ENCODE results near the gene JAM3.

Gene JAM3

GRCh38 chr11:134027671-134028070, 41.2 kb upstream of the JAM3 start:
- no peak for ATAC-seq
- no peak for TF ChIP-seq POU6F1 (CRISPR knock-in tag; IDR thresholded peaks at IDR 0.05; ENCODE audit: borderline replicate concordance, low read depth)
- no peak for TF ChIP-seq CSDC2 (CRISPR knock-in tag; IDR thresholded peaks at IDR 0.05)
- no peak for TF ChIP-seq ISL1 (CRISPR knock-in tag; IDR thresholded peaks at IDR 0.05)
- no peak for TF ChIP-seq OSR1 (CRISPR knock-in tag; IDR thresholded peaks at IDR 0.05)
- no peak for TF ChIP-seq RARB (CRISPR knock-in tag; IDR thresholded peaks at IDR 0.05)
- TF ChIP-seq ZFP30 (CRISPR knock-in tag; IDR thresholded peaks at IDR 0.05): no peak
- TF ChIP-seq PPARA (CRISPR knock-in tag; IDR thresholded peaks at IDR 0.05; ENCODE audit: borderline replicate concordance): no peak
- TF ChIP-seq ZC3H10 (CRISPR knock-in tag; IDR thresholded peaks at IDR 0.05): no peak
- TF ChIP-seq ZNF565 (CRISPR knock-in tag; conservative IDR thresholded peaks at IDR 0.05; ENCODE audit: low read depth): no peak
- no peak for TF ChIP-seq TCF4 (CRISPR knock-in tag; IDR thresholded peaks at IDR 0.05; ENCODE audit: borderline replicate concordance)
- no peak for TF ChIP-seq TOX (CRISPR knock-in tag; IDR thresholded peaks at IDR 0.05; ENCODE audit: borderline replicate concordance)
- TF ChIP-seq SNAI2 (CRISPR knock-in tag; IDR thresholded peaks at IDR 0.05): no peak
- no peak for TF ChIP-seq ESRRG (CRISPR knock-in tag; IDR thresholded peaks at IDR 0.05)
- TF ChIP-seq ZNF70 (CRISPR knock-in tag; IDR thresholded peaks at IDR 0.05): no peak

- TF ChIP-seq ARNTL (CRISPR knock-in tag; IDR thresholded peaks at IDR 0.05; ENCODE audit: borderline replicate concordance, low read depth): no peak
- no peak for TF ChIP-seq CSDC2 (CRISPR knock-in tag; IDR thresholded peaks at IDR 0.05)
- no peak for TF ChIP-seq SNAI2 (CRISPR knock-in tag; IDR thresholded peaks at IDR 0.05)
- no peak for TF ChIP-seq POU6F1 (CRISPR knock-in tag; IDR thresholded peaks at IDR 0.05; ENCODE audit: borderline replicate concordance, low read depth)
- TF ChIP-seq, protein P1, sequence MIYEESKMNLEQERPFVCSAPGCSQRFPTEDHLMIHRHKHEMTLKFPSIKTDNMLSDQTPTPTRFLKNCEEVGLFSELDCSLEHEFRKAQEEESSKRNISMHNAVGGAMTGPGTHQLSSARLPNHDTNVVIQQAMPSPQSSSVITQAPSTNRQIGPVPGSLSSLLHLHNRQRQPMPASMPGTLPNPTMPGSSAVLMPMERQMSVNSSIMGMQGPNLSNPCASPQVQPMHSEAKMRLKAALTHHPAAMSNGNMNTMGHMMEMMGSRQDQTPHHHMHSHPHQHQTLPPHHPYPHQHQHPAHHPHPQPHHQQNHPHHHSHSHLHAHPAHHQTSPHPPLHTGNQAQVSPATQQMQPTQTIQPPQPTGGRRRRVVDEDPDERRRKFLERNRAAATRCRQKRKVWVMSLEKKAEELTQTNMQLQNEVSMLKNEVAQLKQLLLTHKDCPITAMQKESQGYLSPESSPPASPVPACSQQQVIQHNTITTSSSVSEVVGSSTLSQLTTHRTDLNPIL (CRISPR knock-in tag; IDR thresholded peaks at IDR 0.05; ENCODE audit: low read depth): no peak
- TF ChIP-seq, protein P2, sequence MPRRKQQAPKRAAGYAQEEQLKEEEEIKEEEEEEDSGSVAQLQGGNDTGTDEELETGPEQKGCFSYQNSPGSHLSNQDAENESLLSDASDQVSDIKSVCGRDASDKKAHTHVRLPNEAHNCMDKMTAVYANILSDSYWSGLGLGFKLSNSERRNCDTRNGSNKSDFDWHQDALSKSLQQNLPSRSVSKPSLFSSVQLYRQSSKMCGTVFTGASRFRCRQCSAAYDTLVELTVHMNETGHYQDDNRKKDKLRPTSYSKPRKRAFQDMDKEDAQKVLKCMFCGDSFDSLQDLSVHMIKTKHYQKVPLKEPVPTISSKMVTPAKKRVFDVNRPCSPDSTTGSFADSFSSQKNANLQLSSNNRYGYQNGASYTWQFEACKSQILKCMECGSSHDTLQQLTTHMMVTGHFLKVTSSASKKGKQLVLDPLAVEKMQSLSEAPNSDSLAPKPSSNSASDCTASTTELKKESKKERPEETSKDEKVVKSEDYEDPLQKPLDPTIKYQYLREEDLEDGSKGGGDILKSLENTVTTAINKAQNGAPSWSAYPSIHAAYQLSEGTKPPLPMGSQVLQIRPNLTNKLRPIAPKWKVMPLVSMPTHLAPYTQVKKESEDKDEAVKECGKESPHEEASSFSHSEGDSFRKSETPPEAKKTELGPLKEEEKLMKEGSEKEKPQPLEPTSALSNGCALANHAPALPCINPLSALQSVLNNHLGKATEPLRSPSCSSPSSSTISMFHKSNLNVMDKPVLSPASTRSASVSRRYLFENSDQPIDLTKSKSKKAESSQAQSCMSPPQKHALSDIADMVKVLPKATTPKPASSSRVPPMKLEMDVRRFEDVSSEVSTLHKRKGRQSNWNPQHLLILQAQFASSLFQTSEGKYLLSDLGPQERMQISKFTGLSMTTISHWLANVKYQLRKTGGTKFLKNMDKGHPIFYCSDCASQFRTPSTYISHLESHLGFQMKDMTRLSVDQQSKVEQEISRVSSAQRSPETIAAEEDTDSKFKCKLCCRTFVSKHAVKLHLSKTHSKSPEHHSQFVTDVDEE (CRISPR knock-in tag; IDR thresholded peaks at IDR 0.05): no peak
- TF ChIP-seq OSR1 (CRISPR knock-in tag; IDR thresholded peaks at IDR 0.05): no peak
- TF ChIP-seq ESRRG (CRISPR knock-in tag; IDR thresholded peaks at IDR 0.05): no peak
- no peak for TF ChIP-seq ISL1 (CRISPR knock-in tag; IDR thresholded peaks at IDR 0.05)
- TF ChIP-seq ZNF565 (CRISPR knock-in tag; conservative IDR thresholded peaks at IDR 0.05; ENCODE audit: low read depth): no peak
- TF ChIP-seq ZC3H10 (CRISPR knock-in tag; IDR thresholded peaks at IDR 0.05): no peak
- TF ChIP-seq ZFP3 (CRISPR knock-in tag; IDR thresholded peaks at IDR 0.05): no peak
- no peak for TF ChIP-seq PATZ1 (CRISPR knock-in tag; IDR thresholded peaks at IDR 0.05; ENCODE audit: borderline replicate concordance)
- no peak for TF ChIP-seq ZFP30 (CRISPR knock-in tag; IDR thresholded peaks at IDR 0.05)
Observed at GRCh38 chr11:134028368-134028920, 40.4 kb upstream of the JAM3 start.

DNA sequence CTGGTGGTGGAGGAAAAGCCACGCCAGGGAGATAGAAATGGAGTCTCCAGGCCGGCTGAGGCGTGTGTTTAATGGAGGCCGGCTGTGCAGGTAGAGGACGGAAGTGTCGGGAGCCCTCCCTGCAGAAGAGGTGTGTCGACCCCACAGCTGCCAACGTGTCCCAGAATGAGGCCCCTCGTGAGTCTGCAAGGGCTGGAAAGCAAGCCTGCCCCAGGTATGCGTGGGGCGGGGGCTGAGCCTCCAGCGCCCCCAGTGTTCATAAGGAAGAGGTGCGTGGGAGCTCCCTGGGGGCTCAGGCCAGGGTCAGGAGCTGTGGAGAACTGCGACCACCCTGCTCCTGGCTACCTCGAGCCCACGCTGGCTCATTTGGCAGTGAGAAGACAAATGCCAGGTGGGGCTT, 38.0 kb upstream of the JAM3 start:
- ATAC-seq: no peak
- TF ChIP-seq ARNTL (CRISPR knock-in tag; IDR thresholded peaks at IDR 0.05; ENCODE audit: borderline replicate concordance, low read depth) (no peak), ZFP3 (CRISPR knock-in tag; IDR thresholded peaks at IDR 0.05) (no peak), ESRRG (CRISPR knock-in tag; IDR thresholded peaks at IDR 0.05) (no peak), ZFP30 (CRISPR knock-in tag; IDR thresholded peaks at IDR 0.05) (no peak), ZNF565 (CRISPR knock-in tag; conservative IDR thresholded peaks at IDR 0.05; ENCODE audit: low read depth) (no peak), TOX (CRISPR knock-in tag; IDR thresholded peaks at IDR 0.05; ENCODE audit: borderline replicate concordance) (no peak), ZC3H10 (CRISPR knock-in tag; IDR thresholded peaks at IDR 0.05) (no peak)
- TF ChIP-seq, protein P2 (CRISPR knock-in tag; IDR thresholded peaks at IDR 0.05): no peak
- TF ChIP-seq, protein P3, sequence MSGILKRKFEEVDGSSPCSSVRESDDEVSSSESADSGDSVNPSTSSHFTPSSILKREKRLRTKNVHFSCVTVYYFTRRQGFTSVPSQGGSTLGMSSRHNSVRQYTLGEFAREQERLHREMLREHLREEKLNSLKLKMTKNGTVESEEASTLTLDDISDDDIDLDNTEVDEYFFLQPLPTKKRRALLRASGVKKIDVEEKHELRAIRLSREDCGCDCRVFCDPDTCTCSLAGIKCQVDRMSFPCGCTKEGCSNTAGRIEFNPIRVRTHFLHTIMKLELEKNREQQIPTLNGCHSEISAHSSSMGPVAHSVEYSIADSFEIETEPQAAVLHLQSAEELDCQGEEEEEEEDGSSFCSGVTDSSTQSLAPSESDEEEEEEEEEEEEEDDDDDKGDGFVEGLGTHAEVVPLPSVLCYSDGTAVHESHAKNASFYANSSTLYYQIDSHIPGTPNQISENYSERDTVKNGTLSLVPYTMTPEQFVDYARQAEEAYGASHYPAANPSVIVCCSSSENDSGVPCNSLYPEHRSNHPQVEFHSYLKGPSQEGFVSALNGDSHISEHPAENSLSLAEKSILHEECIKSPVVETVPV (CRISPR knock-in tag; IDR thresholded peaks at IDR 0.05): no peak

More at GRCh38 chr11:134028368-134028920, 40.4 kb upstream of the JAM3 start:
- ATAC-seq: no peak
